ENCODE results near the gene MAP2K5.

GRCh38 chr15:67501177-67501835, 41.2 kb upstream of the MAP2K5 start:
- no peak for TF ChIP-seq SP1 (IDR thresholded peaks at IDR 0.05)
- peak; percentile 31 for TF ChIP-seq CTCF (IDR thresholded peaks at IDR 0.05; ENCODE audit: low read depth, low read length, missing input control)
- no peak for TF ChIP-seq MAX (IDR thresholded peaks at IDR 0.05)
- TF ChIP-seq JUND (IDR thresholded peaks at IDR 0.05), result no peak
- no peak for TF ChIP-seq HNF4G (IDR thresholded peaks at IDR 0.05)

Measured in liver (tissue), 3 donors.